ENCODE results near the gene WNT9B.

- TF ChIP-seq, protein P1, sequence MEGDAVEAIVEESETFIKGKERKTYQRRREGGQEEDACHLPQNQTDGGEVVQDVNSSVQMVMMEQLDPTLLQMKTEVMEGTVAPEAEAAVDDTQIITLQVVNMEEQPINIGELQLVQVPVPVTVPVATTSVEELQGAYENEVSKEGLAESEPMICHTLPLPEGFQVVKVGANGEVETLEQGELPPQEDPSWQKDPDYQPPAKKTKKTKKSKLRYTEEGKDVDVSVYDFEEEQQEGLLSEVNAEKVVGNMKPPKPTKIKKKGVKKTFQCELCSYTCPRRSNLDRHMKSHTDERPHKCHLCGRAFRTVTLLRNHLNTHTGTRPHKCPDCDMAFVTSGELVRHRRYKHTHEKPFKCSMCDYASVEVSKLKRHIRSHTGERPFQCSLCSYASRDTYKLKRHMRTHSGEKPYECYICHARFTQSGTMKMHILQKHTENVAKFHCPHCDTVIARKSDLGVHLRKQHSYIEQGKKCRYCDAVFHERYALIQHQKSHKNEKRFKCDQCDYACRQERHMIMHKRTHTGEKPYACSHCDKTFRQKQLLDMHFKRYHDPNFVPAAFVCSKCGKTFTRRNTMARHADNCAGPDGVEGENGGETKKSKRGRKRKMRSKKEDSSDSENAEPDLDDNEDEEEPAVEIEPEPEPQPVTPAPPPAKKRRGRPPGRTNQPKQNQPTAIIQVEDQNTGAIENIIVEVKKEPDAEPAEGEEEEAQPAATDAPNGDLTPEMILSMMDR (IDR thresholded peaks at IDR 0.05; ENCODE audit: poor library complexity, severe bottlenecking): no peak
- TF ChIP-seq POLR2AphosphoS5 (IDR thresholded peaks at IDR 0.05): peak; percentile 89
Observed at GRCh38 chr17:46922804-46923635, 71.6 kb downstream of the WNT9B start, which contains the start of gene GOSR2.
